Measurements from ENCODE around the gene NRN1. TPM values are rescaled to one million over a fixed set of nuclear protein-coding genes. Genes with fewer than 3 reads are reported as not detected.

NRN1 gene
- total and polyA plus RNA-seq, 2 experiments from 2014 or later = 0.26 to 0.92 TPM

GRCh38 chr6:5999688-6000608, 6.8 kb downstream of the NRN1 start:
- Histone ChIP-seq H3K4me1 (ENCODE audit: low read depth) (peaks cover 10% of the 10 kb centered on the region), H3K27ac (no peak overlapping the region), H3K4me3 (no peak overlapping the region), H3K9me3 (ENCODE audit: low read depth) (no peaks in the 10 kb centered on the region), H3K27me3 (peaks cover 100% of the 10 kb centered on the region), H3K36me3 (no peaks in the 10 kb centered on the region)
- DNase-seq (ENCODE audit: low read depth in 1 of 2, low spot score in 1 of 2) = no peak
- TF ChIP-seq CTCF (IDR thresholded peaks at IDR 0.05; ENCODE audit: low read depth, low read length) = no peak

DNA sequence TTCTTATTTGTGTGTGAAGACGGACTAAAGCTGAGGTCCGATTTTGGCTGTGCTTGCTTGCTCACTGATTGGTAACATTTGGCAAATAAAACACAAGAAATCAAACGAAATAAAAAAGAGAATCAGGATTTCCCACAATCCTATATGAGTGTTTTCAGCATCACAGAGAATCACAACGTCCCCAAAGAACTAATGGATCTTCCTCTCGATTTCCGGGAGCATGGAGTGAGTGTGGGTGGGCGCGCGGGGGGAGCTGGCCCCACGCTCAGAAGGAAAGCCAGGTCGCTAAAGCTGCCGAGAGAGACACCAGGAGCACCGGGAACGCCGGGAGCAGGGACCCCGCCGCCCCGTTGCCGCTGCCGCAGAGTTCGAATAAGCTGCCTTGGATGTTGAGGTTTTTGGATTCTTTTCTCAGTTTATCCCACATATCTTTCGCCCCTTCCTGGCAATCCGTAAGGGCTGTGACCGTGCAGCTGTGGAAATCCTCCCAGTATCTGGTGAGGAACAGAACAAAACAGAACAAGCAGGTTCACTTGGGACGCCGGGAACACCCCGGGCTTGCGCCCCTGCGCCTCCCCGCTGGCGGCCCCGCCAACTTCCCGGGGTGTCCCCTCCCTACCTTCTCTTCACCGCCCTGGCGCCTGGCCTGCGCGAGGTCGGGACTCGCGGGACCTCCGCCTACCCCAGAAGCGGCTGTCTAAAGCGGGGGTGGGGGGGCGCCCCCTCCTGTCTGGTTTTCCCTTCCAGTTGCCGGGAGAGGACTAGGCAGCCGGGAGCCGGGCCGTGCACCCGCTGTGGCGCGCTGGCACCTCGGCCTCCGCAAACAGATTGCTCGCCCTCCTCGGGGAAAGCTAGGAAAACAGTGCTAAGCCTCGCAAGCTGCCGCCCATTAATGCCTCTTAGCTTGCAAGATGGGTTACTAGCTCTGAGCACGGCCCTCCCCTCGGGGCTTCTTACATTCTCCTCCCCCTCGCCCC, 7.7 kb downstream of the NRN1 start:
- no peak overlapping the region for H3K4me3 ChIP-seq
- no peaks in the 10 kb centered on the region for H3K9me3 ChIP-seq (ENCODE audit: low read depth)
- no peak for TF ChIP-seq CTCF (IDR thresholded peaks at IDR 0.05; ENCODE audit: low read depth, low read length)
- H3K27me3 ChIP-seq = peaks cover 100% of the 10 kb centered on the region
- H3K4me1 ChIP-seq (ENCODE audit: low read depth) = peaks cover 10% of the 10 kb centered on the region
- peak in 1 of 2 donors; percentile 32 for DNase-seq (ENCODE audit: low read depth in 1 of 2, low spot score in 1 of 2)
- H3K27ac ChIP-seq = no peak overlapping the region
- H3K36me3 ChIP-seq = no peaks in the 10 kb centered on the region

DNA sequence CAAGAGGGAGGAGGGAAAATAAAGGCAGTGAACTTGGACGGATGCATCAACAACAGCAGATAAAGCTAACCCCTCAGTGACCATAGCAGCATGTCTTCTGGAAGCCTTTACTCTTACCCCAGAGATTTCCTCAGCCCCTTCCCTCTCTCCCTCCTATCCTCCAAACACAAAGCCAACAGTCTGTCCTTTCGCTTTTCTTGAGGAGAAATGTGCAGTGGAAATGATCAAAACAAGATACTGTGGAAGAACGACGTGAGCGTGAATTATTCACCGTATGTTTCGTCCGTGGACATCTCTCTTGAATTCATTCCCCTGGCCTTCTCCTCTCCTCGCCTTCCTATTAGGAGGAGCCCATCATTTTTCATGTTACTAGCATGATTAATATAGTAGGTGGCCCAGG, 8.5 kb downstream of the NRN1 start:
- H3K27ac ChIP-seq = no peak overlapping the region
- DNase-seq (ENCODE audit: low read depth in 1 of 2, low spot score in 1 of 2) = no peak

DNA sequence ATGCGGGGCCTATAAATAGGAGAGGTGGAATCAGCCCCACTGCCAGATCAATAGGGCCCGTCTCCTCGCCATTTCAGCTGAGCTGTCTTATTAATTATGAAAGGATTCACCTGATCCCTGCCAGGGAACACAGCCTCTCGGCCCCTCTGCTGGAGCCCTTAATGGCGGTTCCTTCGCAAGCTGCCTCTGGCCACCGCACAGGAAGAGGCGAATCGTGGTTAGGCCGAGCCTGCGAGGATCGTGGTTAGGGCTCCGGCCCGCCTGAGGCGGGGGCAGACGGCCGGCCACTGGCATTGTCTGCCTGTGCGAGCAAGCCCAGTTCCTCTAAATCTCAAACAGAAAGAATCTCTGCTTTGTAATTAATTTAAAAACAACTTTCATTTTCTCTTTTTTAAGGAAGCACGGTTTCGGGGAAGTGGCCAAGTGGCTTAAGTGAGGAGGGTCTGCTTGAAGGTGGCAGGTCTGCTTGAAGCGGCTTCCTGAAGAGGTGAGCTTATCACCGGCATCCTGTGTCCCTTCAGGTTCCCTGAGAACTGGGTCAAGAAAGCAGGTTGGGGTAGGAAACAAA, 9.2 kb downstream of the NRN1 start:
- H3K36me3 ChIP-seq = no peaks in the 10 kb centered on the region
- H3K9me3 ChIP-seq (ENCODE audit: low read depth) = no peaks in the 10 kb centered on the region
- H3K4me1 ChIP-seq (ENCODE audit: low read depth) = peaks cover 10% of the 10 kb centered on the region
- no peak overlapping the region for H3K27ac ChIP-seq
- no peak for TF ChIP-seq CTCF (IDR thresholded peaks at IDR 0.05; ENCODE audit: low read depth, low read length)
- H3K27me3 ChIP-seq = peaks cover 100% of the 10 kb centered on the region
- DNase-seq (ENCODE audit: low read depth in 1 of 2, low spot score in 1 of 2) = no peak
- peak overlapping the region; percentile 29 for H3K4me3 ChIP-seq

More for the DNA sequence above, 8.5 kb downstream of the NRN1 start:
- Histone ChIP-seq H3K4me3 (no peak overlapping the region), H3K36me3 (no peaks in the 10 kb centered on the region), H3K4me1 (ENCODE audit: low read depth) (peaks cover 10% of the 10 kb centered on the region), H3K9me3 (ENCODE audit: low read depth) (no peaks in the 10 kb centered on the region), H3K27me3 (peaks cover 100% of the 10 kb centered on the region)
- TF ChIP-seq CTCF (IDR thresholded peaks at IDR 0.05; ENCODE audit: low read depth, low read length) = no peak

Measured in cardiac muscle cell (in vitro differentiated cells and primary cell).